GM23338 (cell line): Measurements from ENCODE around the gene ASPHD2. TPM values are rescaled to one million over a fixed set of nuclear protein-coding genes. Genes with fewer than 3 reads are reported as not detected.

Experiments
- CREB1 ChIP-seq: fragments of 250-450 bp; sonication (Bioruptor Pico); IDR thresholded peaks from 2 replicates; pipeline ENCODE4 v1.5.0; 2020; ENCODE audit warnings: low read depth, mild to moderate bottlenecking, moderate library complexity
- EZH2phosphoT487 ChIP-seq: fragments of 200-600 bp; sonication (generic); IDR thresholded peaks from one replicate; pipeline ENCODE4 v1.8.1; 2018; ENCODE audit warnings: antibody characterized with exemption; ENCODE audit not compliant: unreplicated experiment
- JUNB ChIP-seq: IDR thresholded peaks from one replicate; pipeline ENCODE4 v1.6.1; 2016; ENCODE audit warnings: antibody characterized with exemption; ENCODE audit not compliant: unreplicated experiment
- NANOG ChIP-seq: IDR thresholded peaks from 2 replicates; pipeline ENCODE4 v1.6.1; 2016; ENCODE audit warnings: antibody characterized with exemption, borderline replicate concordance
- REST ChIP-seq: IDR thresholded peaks from one replicate; pipeline ENCODE4 v1.6.1; 2018; ENCODE audit warnings: antibody characterized with exemption; ENCODE audit not compliant: unreplicated experiment
- ZNF114 ChIP-seq: fragments of 250-450 bp; sonication (Bioruptor Pico); IDR thresholded peaks from 2 replicates; pipeline ENCODE4 v1.5.0; 2020; ENCODE audit warnings: mild to moderate bottlenecking, moderate library complexity
- ZNF331 ChIP-seq: fragments of 250-450 bp; sonication (Bioruptor Pico); IDR thresholded peaks from 2 replicates; pipeline ENCODE4 v1.5.0; 2020; ENCODE audit warnings: low read depth, mild to moderate bottlenecking, moderate library complexity
- ZNF462 ChIP-seq: fragments of 250-450 bp; sonication (Bioruptor Pico); IDR thresholded peaks from 2 replicates; pipeline ENCODE4 v1.5.0; 2020; ENCODE audit warnings: mild to moderate bottlenecking, moderate library complexity
- polyA plus RNA-seq: library from polyadenylated mRNA; unstranded; fragments of >200 nt; fragmentation: Nextera tagmentation; extraction: Ambion mirVana; gene quantifications from 2 replicates; pipeline ENCODE4 v1.2.1, GENCODE V29; 2016
- total RNA-seq: library from RNA; depleted of rRNA; stranded (reverse); fragments of >200 nt; shearing (Covaris generic); gene quantifications from 2 replicates; pipeline ENCODE4 v1.2.3, GENCODE V29; 2014

ASPHD2 gene
- total and polyA plus RNA-seq, 2 experiments from 2014 or later, result 6.0 to 9.3 TPM

DNA sequence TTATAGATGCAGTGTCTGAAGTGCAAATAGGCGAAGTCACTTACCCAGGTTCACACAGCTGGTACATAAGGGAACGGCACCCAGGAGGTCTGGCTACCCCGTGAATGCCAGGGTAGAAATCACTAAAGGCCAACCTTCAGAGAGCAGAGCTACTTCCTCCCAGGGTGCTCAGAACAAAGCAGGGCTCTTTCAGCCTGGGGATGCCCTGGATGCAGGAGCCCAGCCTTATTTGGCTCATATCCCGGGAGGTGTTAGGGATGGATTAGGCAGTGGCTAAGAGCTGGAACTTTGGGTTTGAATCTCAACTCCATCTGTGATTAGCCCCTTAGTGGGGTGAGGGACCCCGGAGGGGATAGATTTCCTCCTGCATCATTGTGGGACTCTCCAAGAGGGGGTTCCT lies 33.1 kb upstream of the ASPHD2 start (continued):
- no peak for TF ChIP-seq ZNF462 (CRISPR knock-in tag)
- TF ChIP-seq REST, result no peak
- TF ChIP-seq CREB1 (CRISPR knock-in tag), result no peak
- no peak for TF ChIP-seq EZH2phosphoT487
- TF ChIP-seq JUNB, result no peak
- no peak for TF ChIP-seq NANOG
- no peak for TF ChIP-seq ZNF114 (CRISPR knock-in tag)
- TF ChIP-seq ZNF331 (CRISPR knock-in tag), result no peak
